HCT116 (cell line): ENCODE results near the gene ADGRG1.

Experiments
- EGR1 ChIP-seq: IDR thresholded peaks from 2 replicates; pipeline ENCODE4 v1.6.1; 2012; ENCODE audit warnings: low read depth
- EZH2phosphoT487 ChIP-seq: fragments of 200-600 bp; IDR thresholded peaks from 2 replicates; pipeline ENCODE4 v1.6.1; 2018; ENCODE audit warnings: antibody characterized with exemption, borderline replicate concordance
- POLR2AphosphoS5 ChIP-seq: IDR thresholded peaks from 2 replicates; pipeline ENCODE4 v1.6.1; 2011; ENCODE audit warnings: mild to moderate bottlenecking, low read depth, low read length, moderate library complexity
- TF ChIP-seq, protein P1 (sequence below), 3 experiments: fragments of 200-600 bp in 1 of 3; sonication (generic) in 1 of 3; IDR thresholded peaks in 2 of 3; conservative IDR thresholded peaks in 1 of 3; 2 replicates each; pipeline ENCODE4 v1.5.1; 2012 to 2017; ENCODE audit warnings: low read depth in 2 of 3, low read length in 2 of 3, antibody characterized with exemption in 1 of 3, borderline replicate concordance in 1 of 3, control low read depth in 1 of 3, mild to moderate bottlenecking in 1 of 3, mixed read lengths in 1 of 3, mixed run types in 1 of 3, moderate library complexity in 1 of 3; ENCODE audit not compliant: insufficient read depth in 1 of 3

DNA sequence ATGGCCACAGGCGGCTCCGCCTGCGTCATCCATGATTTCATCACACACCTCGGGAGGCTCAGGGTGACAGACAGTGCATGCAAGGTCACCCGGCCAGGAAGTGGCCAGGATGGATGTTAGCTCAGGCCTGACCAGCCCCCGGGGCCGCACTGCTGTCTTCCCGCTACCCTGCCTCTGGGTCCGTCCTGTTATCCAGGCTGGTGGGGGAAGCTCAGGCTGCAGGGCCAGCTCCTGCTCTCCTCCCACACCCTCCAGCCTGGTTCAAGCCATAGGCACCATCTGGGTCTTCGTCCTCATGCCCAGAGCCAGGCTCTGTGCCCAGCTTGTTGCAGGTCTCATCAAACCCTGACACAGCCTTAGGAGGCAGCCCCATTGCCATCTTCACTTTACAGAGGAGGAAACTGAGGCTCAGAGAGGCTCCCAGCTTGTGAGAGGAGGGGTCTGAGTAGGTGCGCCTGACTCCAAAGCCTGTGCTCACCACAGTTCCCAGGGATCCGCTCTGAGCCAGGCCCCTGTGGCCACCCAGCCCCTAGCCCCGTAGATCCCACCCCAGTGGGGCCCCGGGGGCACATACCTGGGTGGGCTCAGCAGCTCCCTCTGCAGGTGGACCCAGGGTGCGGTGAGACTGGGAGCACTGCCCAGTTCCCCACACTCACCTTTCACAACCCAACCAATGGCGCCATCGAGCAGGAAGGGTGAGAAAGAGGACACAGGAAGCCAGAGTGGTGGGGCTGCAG lies 39.3 kb downstream of the ADGRG1 start:
- no peak for TF ChIP-seq EZH2phosphoT487
- TF ChIP-seq, protein P1, sequence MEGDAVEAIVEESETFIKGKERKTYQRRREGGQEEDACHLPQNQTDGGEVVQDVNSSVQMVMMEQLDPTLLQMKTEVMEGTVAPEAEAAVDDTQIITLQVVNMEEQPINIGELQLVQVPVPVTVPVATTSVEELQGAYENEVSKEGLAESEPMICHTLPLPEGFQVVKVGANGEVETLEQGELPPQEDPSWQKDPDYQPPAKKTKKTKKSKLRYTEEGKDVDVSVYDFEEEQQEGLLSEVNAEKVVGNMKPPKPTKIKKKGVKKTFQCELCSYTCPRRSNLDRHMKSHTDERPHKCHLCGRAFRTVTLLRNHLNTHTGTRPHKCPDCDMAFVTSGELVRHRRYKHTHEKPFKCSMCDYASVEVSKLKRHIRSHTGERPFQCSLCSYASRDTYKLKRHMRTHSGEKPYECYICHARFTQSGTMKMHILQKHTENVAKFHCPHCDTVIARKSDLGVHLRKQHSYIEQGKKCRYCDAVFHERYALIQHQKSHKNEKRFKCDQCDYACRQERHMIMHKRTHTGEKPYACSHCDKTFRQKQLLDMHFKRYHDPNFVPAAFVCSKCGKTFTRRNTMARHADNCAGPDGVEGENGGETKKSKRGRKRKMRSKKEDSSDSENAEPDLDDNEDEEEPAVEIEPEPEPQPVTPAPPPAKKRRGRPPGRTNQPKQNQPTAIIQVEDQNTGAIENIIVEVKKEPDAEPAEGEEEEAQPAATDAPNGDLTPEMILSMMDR (IDR thresholded peaks at IDR 0.05 in 2 of 3, conservative IDR thresholded peaks at IDR 0.05 in 1 of 3; ENCODE audit: borderline replicate concordance in 1 of 3, insufficient read depth in 1 of 3, low read depth in 2 of 3, low read length in 2 of 3): peak; percentile 18 to 61 (median 55); a peak in 5 of 6 replicates
- TF ChIP-seq EGR1: no peak
- TF ChIP-seq POLR2AphosphoS5: no peak
